RKO (cell line): Measurements from ENCODE around the gene L3MBTL1.
"Not testable (repeated sequence)": the region's sequence is repeated elsewhere in the genome, so short reads cannot be mapped to it uniquely, and the experiment has no call there.

ENCODE experiments used
- DNase-seq: peaks from one replicate; pipeline ENCODE4 v3.0.0-alpha.2; 2016; ENCODE audit warnings: low spot score

L3MBTL1 gene

DNA sequence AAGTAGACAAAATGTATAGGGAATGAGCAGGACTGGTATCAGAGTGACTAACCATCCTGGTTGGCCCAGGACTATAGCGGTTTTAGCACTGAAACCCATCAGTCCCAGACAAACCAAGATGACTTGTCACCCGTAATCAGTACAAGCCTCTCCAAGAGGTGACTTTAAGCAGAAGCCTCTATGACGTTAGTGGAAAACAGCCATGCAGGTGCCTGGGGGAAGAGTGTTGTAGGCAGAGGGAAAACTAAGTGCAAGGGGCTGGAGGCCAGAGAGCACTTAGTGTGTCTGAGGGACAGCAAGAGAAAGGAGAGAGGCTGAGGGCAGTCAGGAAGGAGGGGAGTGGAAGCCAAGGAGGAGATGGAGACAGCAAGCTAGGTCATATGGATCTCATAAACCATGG is 53.5 kb downstream of the L3MBTL1 start:
- DNase-seq = no peak

DNA sequence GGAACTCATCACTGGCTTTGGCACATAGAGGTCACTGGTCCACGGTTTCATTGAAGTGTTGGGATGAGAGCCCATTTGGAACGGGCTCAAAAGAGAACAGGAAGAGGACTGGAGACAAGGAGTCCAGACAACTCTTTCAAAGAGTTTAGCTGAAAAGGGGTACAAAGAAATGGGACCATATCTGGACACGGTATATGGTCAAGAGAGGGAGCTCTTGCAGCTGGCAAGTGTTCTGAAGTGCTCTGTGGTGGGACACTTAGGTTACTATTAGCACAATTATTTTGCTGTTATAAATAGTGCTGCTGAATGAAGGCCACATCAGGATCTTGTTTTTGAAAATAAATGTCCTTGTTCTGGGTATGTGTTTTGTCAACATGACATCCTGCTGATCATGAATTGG is 55.9 kb downstream of the L3MBTL1 start:
- DNase-seq = no peak

DNA sequence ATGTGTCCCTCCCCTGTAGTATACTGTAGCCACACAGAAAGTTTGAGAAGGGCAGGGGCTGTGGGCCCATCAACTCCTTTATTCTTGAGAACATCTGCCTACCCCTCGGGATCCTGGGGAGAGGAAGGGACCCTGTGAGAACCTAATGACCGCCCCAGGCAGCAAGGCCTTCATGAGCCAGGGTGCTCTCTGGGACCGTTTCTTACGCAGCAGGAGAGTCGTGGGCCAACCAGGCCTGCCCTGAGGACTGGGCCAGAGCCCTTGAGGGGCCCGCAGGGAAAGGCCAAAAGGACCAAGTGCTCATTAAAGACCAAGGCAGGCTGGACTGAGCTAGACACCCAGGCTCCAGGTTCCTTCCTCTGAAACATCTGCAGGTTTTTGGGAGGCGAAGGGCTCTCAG is 56.5 kb downstream of the L3MBTL1 start:
- DNase-seq = no peak

GRCh38 chr20:43564455-43564854 is 57.0 kb downstream of the L3MBTL1 start:
- DNase-seq = no peak

- no peak for DNase-seq
Observed at GRCh38 chr20:43564993-43565757, 57.7 kb downstream of the L3MBTL1 start.

DNA sequence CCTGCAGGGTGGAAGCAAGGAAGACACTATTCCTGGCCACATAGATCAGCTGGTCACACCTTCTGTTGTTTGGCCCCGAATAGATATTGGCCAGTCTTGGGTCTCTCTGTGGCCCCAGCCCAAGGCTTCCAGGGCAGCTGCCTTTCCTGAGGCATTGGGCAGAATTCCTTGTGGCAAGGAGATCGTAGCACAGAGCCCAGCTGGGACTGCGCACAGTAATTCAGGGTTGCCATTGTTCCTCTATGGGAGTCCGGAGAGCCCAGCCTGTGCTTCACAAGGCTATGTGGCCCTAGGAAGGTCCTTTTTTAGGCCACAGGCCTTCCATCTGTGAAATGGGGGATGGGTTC is 58.2 kb downstream of the L3MBTL1 start:
- no peak for DNase-seq

DNA sequence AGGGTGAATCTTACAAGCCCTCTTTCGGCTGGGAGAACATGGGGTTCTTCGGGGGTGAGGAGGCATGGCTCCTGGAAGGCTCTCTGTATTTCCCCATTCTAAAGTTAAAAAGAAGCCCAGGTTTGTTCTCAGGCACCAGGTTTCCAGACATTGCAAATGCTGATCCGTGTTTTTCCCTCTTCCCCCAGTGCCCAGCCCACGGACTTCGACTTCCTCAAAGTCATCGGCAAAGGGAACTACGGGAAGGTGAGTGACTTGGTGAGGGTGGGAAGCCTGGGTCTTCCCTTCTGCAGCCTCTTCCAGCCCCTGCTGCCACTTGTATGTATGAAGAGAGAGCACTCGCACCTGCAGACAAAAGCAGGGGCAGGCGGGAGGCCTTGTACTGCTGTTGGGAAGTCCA is 60.0 kb downstream of the L3MBTL1 start:
- no peak for DNase-seq

- DNase-seq = no peak
Observed at GRCh38 chr20:43568706-43569105, 61.2 kb downstream of the L3MBTL1 start.

GRCh38 chr20:43569282-43569681 is 61.8 kb downstream of the L3MBTL1 start:
- DNase-seq = no peak

- no peak for DNase-seq
Observed at GRCh38 chr20:43570496-43570895, 63.0 kb downstream of the L3MBTL1 start.

DNA sequence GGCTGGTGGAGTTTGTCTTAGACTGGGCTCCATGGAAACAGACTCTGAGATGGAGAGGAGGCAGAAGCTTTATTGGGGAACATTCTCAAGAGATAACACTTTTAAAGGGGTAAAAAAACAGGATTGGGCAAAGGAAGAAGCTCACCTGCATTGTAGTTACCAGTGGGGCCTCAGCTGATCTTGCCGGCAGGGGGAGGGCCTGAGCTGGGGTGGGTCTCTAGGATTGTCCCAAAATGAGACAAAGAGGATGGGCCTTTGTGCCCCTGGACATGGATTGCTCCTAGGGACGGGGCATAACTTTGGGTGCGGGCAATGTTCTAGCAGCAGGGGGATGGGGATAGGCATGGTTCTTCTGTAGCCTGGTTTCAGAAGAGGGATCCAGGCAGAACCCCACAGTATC is 63.8 kb downstream of the L3MBTL1 start:
- DNase-seq = no peak

DNA sequence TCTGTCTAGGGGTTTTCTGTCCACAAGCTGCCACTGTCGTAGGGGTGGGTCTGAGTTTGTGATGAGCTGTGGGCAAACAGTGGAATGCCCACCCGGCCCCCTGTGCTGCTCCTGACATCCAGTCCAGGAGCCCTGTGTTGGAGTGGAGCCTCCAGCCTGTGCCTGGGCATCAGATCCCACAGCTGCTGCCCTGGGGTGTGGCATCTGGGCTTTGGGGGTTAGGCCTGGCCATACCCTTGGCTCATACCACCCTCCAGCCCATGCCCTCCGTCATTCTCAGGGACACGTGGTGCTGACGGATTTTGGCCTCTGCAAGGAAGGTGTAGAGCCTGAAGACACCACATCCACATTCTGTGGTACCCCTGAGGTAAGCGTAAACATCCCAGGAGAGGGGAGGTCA is 64.3 kb downstream of the L3MBTL1 start:
- no peak for DNase-seq

DNA sequence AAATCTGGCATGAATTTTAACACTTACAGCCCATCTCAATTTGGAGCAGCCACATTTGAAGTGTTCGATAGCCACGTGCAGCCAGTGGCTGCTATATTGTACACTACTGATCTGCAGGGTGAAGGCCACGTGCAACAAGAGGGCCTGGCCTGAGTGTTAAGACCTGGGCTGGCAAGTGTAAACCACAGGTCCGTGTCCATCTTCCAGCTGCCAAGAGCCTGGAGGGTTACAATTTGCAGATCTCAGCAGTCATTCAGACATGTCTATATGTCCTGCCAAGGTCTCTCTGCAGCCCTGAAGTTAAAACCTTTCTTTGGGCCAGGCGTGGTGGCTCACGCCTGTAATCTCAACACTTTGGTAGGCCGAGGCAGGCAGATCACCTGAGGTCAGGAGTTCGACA is 65.4 kb downstream of the L3MBTL1 start:
- DNase-seq = no peak

DNA sequence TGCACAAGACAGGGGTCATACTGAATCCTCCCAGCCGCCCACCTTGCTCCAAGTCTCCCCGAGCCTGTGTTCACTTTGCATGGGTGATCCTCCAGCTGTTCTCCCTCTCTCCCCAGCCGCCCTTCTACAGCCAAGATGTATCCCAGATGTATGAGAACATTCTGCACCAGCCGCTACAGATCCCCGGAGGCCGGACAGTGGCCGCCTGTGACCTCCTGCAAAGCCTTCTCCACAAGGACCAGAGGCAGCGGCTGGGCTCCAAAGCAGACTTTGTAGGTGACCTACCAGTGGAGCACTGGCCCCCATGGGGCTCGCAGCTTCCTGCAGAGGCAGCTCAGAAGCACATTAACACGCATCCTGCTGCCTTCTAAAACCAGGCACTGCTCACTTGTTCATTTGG is 68.6 kb downstream of the L3MBTL1 start:
- DNase-seq = no peak

DNA sequence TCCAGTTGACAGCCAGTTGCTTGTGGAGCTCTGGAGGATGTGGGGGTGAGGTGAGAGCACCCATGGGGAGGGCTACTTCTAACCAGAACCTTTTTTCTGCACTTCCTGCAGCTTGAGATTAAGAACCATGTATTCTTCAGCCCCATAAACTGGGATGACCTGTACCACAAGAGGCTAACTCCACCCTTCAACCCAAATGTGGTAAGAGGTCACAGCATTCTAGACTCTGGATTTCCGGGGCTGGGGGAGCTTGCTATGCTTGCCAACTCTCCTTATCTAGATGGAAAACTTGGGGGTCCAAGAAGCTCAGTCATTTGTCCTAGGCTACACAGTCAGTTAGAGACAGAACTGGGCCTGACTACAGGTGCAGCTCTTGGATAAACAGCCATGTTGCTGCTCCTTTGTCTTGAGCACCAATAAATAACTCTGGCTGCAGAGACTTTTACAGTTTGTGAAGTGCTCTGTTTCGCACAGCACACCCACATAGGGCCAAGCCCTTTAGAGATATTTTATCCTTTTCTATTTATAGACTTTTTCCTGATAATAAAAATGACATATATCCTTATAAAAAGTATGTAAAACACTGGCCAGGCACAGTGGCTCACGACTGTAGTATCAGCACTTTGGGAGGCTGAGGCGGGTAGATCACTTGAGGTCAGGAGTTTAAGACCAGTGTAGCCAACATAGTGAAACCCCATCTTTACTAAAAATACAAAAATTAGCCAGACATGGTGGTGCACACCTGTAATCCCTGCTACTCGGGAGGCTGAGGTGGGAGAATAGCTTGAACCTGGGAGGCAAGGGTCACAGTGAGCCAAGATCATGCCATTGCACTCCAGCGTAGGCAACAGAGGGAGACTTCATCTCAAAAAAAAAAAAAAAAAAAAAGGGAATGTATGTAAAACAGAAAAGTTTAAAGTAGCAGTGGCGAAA is 72.6 kb downstream of the L3MBTL1 start:
- DNase-seq = no peak

DNA sequence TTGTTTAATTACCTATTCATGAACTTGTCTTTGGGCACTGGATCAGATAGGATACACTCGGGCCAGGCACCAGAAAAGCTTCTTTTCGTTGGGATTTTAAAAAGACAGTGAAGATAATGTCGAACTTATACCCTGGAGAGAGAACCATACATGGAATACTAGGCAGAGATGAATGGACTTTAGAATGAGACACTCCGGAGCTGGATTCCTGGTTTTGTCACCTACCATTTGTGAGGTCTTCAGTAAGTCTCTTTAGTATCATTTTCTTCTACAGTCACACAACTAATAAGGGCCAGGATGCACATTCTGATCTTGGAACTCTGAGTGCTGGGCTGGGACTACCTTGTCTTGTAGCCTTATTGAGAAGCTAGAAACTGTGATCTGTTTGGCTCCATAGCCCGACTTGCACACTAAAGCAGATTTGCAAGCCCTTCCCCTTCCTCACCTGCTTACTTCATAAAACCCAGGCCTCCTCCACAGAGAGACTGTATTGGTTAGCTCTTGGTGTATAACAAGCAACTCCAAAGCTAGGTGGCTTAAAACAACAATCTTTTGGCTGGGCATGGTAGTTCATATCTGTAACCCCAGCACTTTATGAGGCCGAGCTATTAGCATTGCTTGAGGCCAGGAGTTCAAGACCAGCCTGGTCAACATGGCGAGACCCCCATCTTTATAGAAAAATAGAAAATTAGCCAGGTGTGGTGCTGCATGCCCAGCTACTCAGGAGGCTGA is 75.8 kb downstream of the L3MBTL1 start:
- no peak for DNase-seq

DNA sequence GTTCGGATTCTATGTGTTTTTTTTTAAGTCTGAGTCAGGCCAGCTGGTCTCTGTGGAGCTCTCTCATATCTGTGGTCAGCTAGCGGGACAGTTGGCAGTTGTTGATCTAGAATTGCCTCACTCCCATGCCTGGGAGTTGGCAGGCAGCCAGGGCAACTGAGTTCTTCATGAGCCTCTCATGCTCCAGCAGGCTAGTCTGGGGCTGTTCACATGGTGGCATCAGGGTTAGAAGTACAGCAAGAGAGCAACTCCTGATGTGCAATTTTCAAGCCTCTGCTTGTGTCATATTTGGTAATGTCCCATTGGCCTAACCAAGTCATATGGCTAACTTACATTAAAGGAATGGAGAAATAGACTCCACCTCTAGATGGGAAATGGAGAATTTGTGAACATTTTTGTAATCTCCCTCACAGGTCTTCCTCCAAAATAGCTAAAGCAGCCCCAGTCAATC is 76.5 kb downstream of the L3MBTL1 start:
- DNase-seq = no peak

GRCh38 chr20:43584448-43585136 is 77.1 kb downstream of the L3MBTL1 start:
- DNase-seq = no peak

- DNase-seq = no peak
Observed at GRCh38 chr20:43586641-43587040, 79.1 kb downstream of the L3MBTL1 start.

GRCh38 chr20:43588526-43588925 is 81.0 kb downstream of the L3MBTL1 start:
- not testable (repeated sequence) for DNase-seq

DNA sequence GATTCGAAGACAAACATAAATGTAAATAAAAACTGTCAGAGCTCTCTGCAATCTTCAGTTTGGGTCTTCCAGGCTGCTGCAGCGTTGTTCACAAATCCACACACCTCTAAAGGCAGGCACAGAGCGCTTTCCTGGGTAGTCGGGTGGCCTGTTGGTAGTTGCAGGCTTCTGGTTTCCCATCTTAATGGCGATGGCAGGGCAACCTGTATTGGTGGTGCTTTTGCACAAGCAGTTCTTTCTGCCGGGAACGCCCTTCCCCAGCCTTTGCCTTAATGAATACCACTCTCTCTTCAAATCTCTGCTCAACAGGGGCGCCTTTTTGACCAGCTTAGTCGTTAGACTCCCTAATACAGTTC is 82.5 kb downstream of the L3MBTL1 start:
- no peak for DNase-seq
